Activated CD8-positive, alpha-beta T cell treated with anti-CD3 and anti-CD28 coated beads, Interleukin-2, amount 10 ng/mL, durations not matched to agents 7 days and 5 days (primary cell): ENCODE measurements around the gene SEC63. TPM values are rescaled to one million over a fixed set of nuclear protein-coding genes. Genes with fewer than 3 reads are reported as not detected.

ENCODE experiments used
- total RNA-seq, 2 experiments: library from RNA; stranded (reverse); gene quantifications; one replicate each; pipeline ENCODE4 v1.2.3, GENCODE V29; 2021

The SEC63 gene
- total RNA-seq, 2 experiments from 2014 or later: 60.4 to 72.6 TPM

Other genes starting within 250 kb of the SEC63 start
- 10 to 100 TPM; 27.4 to 31.8 TPM for gene SCML4, start 133.9 kb downstream of the SEC63 start, total RNA-seq
- 10 to 100 TPM; 25.2 to 25.5 TPM for gene OSTM1, start 116.5 kb upstream of the SEC63 start, total RNA-seq
- not detected for gene NR2E1, start 207.8 kb upstream of the SEC63 start, total RNA-seq